HCT116 (cell line): Measurements from ENCODE around the gene XDH. TPM values are rescaled to one million over a fixed set of nuclear protein-coding genes. Genes with fewer than 3 reads are reported as not detected.

Experiments used
- ATAC-seq: fragments of 200-7000 bp; cut with Tn5 transposase; 2 replicates; pipeline ENCODE4 v1.9.1; 2020; ENCODE audit warnings: mild to moderate bottlenecking, moderate library complexity
- BruUV-seq: library from RNA; stranded (reverse); fragments of 400-500 nt; replicated peaks from 2 replicates; lab custom pipeline; 2021; lab: Mats Ljungman, UMichigan
- CTCF ChIA-PET: fragments of 300-600 bp; sonication (Branson Sonifier 250); formaldehyde crosslinking; loops from one replicate; lab custom pipeline; 2021; ENCODE audit warnings: antibody characterized with exemption; lab: Charles Lee
- POLR2A ChIA-PET: fragments of 300-600, 350-600 bp; sonication (Branson Sonifier 250); formaldehyde crosslinking; loops from one replicate; lab custom pipeline; 2021; ENCODE audit warnings: antibody characterized with exemption; lab: Charles Lee
- RAD21 ChIA-PET, 2 experiments: fragments of 300-600 bp; sonication (Branson Sonifier 250); formaldehyde crosslinking; loops; one replicate each; lab custom pipeline; 2023; ENCODE audit warnings: low total read pairs in 2 of 2; ENCODE audit not compliant: uncharacterized antibody in 2 of 2, unreplicated experiment in 2 of 2, low non-redundant PET in 1 of 2; lab: Charles Lee
- DNase-seq: peaks from one replicate; pipeline ENCODE4 v3.0.0-alpha.2; 2010; ENCODE audit warnings: low read depth, low spot score
- H2AFZ ChIP-seq: fragments of 200-600 bp; shearing (Covaris generic), sonication (generic); 2 replicates; pipeline ENCODE4 v1.6.1; 2017; ENCODE audit warnings: low read depth, mixed run types, mixed read lengths, antibody characterized with exemption, low read length; ENCODE audit not compliant: poor library complexity, severe bottlenecking
- H3K27ac ChIP-seq: 2 replicates; pipeline ENCODE4 v1.5.1; 2012; ENCODE audit warnings: low read depth, low read length
- H3K27me3 ChIP-seq: fragments of 200-600 bp; sonication (generic); 2 replicates; pipeline ENCODE4 v1.6.1; 2016; ENCODE audit warnings: mixed run types, low read length, mixed read lengths; ENCODE audit not compliant: insufficient read depth
- H3K36me3 ChIP-seq, 2 experiments: fragments of 200-500 bp in 1 of 2; fragments of 200-600 bp in 1 of 2; sonication (Bioruptor generic) in 1 of 2; sonication (generic) in 1 of 2; 2 replicates each; pipeline versions ENCODE4 v1.5.1 to v1.6.1; 2014 to 2016; ENCODE audit warnings: low read length in 2 of 2, inconsistent platforms in 1 of 2, mixed read lengths in 1 of 2, mixed run types in 1 of 2; ENCODE audit not compliant: insufficient read depth in 2 of 2, control insufficient read depth in 1 of 2
- H3K4me1 ChIP-seq, 2 experiments: fragments of 200-600 bp in 1 of 2; sonication (generic) in 1 of 2; 2 replicates each; pipeline versions ENCODE4 v1.5.1 to v1.6.1; 2012 to 2017; ENCODE audit warnings: low read length in 2 of 2, inconsistent platforms in 1 of 2, mild to moderate bottlenecking in 1 of 2, mixed read lengths in 1 of 2, mixed run types in 1 of 2, moderate library complexity in 1 of 2; ENCODE audit not compliant: insufficient read depth in 2 of 2, control insufficient read depth in 1 of 2
- H3K4me2 ChIP-seq: fragments of 200-600 bp; sonication (generic); 2 replicates; pipeline ENCODE4 v1.6.1; 2017; ENCODE audit warnings: mixed run types, low read length, mixed read lengths
- H3K4me3 ChIP-seq, 2 experiments: fragments of 200-600 bp in 1 of 2; sonication (generic) in 1 of 2; replicated peaks in 1 of 2; 2 replicates each; pipeline ENCODE4 v1.5.1; 2011 to 2016; ENCODE audit warnings: low read length in 2 of 2, control low read depth in 1 of 2, low read depth in 1 of 2, mild to moderate bottlenecking in 1 of 2, mixed read lengths in 1 of 2, mixed run types in 1 of 2
- H3K79me2 ChIP-seq: fragments of 200-600 bp; sonication (generic); 2 replicates; pipeline ENCODE4 v1.6.1; 2017; ENCODE audit warnings: mild to moderate bottlenecking, mixed run types, low read length, moderate library complexity, mixed read lengths; ENCODE audit not compliant: insufficient read depth
- H3K9ac ChIP-seq: fragments of 200-600 bp; sonication (generic); 2 replicates; pipeline ENCODE4 v1.6.1; 2016; ENCODE audit warnings: low read length, mixed read lengths
- H3K9me2 ChIP-seq: fragments of 200-600 bp; sonication (generic), shearing (Covaris generic); 2 replicates; pipeline ENCODE4 v1.6.1; 2017; ENCODE audit warnings: mixed run types, mild to moderate bottlenecking, moderate library complexity; ENCODE audit not compliant: insufficient read depth
- H3K9me3 ChIP-seq, 2 experiments: fragments of 200-500 bp in 1 of 2; fragments of 200-600 bp in 1 of 2; sonication (Bioruptor generic) in 1 of 2; sonication (generic) in 1 of 2; 2 replicates each; pipeline ENCODE4 v1.6.1; 2014 to 2017; ENCODE audit warnings: low read length in 2 of 2, mixed read lengths in 2 of 2, inconsistent platforms in 1 of 2, low read depth in 1 of 2, mild to moderate bottlenecking in 1 of 2, mixed run types in 1 of 2, moderate library complexity in 1 of 2; ENCODE audit not compliant: control insufficient read depth in 1 of 2, insufficient read depth in 1 of 2
- H4K20me1 ChIP-seq: fragments of 200-600 bp; sonication (generic), shearing (Covaris generic); 2 replicates; pipeline ENCODE4 v1.6.1; 2017; ENCODE audit warnings: mixed run types, mild to moderate bottlenecking, moderate library complexity; ENCODE audit not compliant: insufficient read depth
- ATF3 ChIP-seq: IDR thresholded peaks from 2 replicates; pipeline ENCODE4 v1.6.1; 2012
- CBX3 ChIP-seq: IDR thresholded peaks from 2 replicates; pipeline ENCODE4 v1.6.1; 2012; ENCODE audit warnings: low read depth
- CEBPB ChIP-seq: IDR thresholded peaks from 2 replicates; pipeline ENCODE4 v1.6.1; 2012; ENCODE audit warnings: low read depth
- CTCF ChIP-seq, 3 experiments: fragments of 200-600 bp in 1 of 3; sonication (generic) in 1 of 3; IDR thresholded peaks in 2 of 3; conservative IDR thresholded peaks in 1 of 3; 2 replicates each; pipeline ENCODE4 v1.5.1; 2012 to 2017; ENCODE audit warnings: low read depth in 2 of 3, low read length in 2 of 3, antibody characterized with exemption in 1 of 3, borderline replicate concordance in 1 of 3, control low read depth in 1 of 3, mild to moderate bottlenecking in 1 of 3, mixed read lengths in 1 of 3, mixed run types in 1 of 3, moderate library complexity in 1 of 3; ENCODE audit not compliant: insufficient read depth in 1 of 3
- EGR1 ChIP-seq: IDR thresholded peaks from 2 replicates; pipeline ENCODE4 v1.6.1; 2012; ENCODE audit warnings: low read depth
- ELF1 ChIP-seq: IDR thresholded peaks from 2 replicates; pipeline ENCODE4 v1.6.1; 2012; ENCODE audit warnings: low read depth, borderline replicate concordance
- EZH2phosphoT487 ChIP-seq: fragments of 200-600 bp; IDR thresholded peaks from 2 replicates; pipeline ENCODE4 v1.6.1; 2018; ENCODE audit warnings: antibody characterized with exemption, borderline replicate concordance
- FOSL1 ChIP-seq: IDR thresholded peaks from 2 replicates; pipeline ENCODE4 v1.6.1; 2012; ENCODE audit warnings: low read depth
- JUND ChIP-seq: IDR thresholded peaks from 2 replicates; pipeline ENCODE4 v1.6.1; 2012
- POLR2A ChIP-seq: IDR thresholded peaks from 2 replicates; pipeline ENCODE4 v1.7.0; 2011; ENCODE audit warnings: borderline replicate concordance; ENCODE audit not compliant: insufficient read depth, insufficient read length; ENCODE audit errors: extremely low read depth
- REST ChIP-seq: IDR thresholded peaks from 2 replicates; pipeline ENCODE4 v1.6.1; 2012; ENCODE audit warnings: low read depth
- SIN3A ChIP-seq: IDR thresholded peaks from 2 replicates; pipeline ENCODE4 v1.6.1; 2012; ENCODE audit warnings: low read depth
- SP1 ChIP-seq: IDR thresholded peaks from 2 replicates; pipeline ENCODE4 v1.6.1; 2012; ENCODE audit warnings: low read depth
- YY1 ChIP-seq: IDR thresholded peaks from 2 replicates; pipeline ENCODE4 v1.6.1; 2011; ENCODE audit warnings: low read length, low read depth, moderate library complexity, mild to moderate bottlenecking; ENCODE audit not compliant: insufficient replicate concordance; ENCODE audit errors: extremely low read depth
- ZBTB33 ChIP-seq: IDR thresholded peaks from 2 replicates; pipeline ENCODE4 v1.6.1; 2011; ENCODE audit warnings: mild to moderate bottlenecking, low read length, moderate library complexity; ENCODE audit not compliant: insufficient replicate concordance; ENCODE audit errors: extremely low read depth
- ZFX ChIP-seq: fragments of 450-650 bp; IDR thresholded peaks from 2 replicates; pipeline ENCODE4 v1.6.1; 2017
- ZNF274 ChIP-seq: fragments of 200-500 bp; sonication (Bioruptor generic); IDR thresholded peaks from 2 replicates; pipeline ENCODE4 v1.6.1; 2014; ENCODE audit warnings: mild to moderate bottlenecking, low read depth, low read length, inconsistent platforms
- intact Hi-C: fragments of 100-400 bp; cut with micrococcal nuclease; formaldehyde crosslinking; loops from 2 replicates; pipeline ENCODE4 v1.10.0; 2022
- total RNA-seq: library from RNA; stranded (reverse); gene quantifications from one replicate; pipeline ENCODE4 v1.2.1, GENCODE V29; 2021; ENCODE audit not compliant: unreplicated experiment

Gene XDH
- total RNA-seq, 1 experiment from 2014 or later: 0.15 TPM

- RAD21 ChIA-PET: no interaction called here
- Histone ChIP-seq H3K4me2 (no peak overlapping the region), H3K79me2 (no peaks in the 10 kb centered on the region), H3K4me3 (no peak overlapping the region), H3K36me3 (no peaks in the 10 kb centered on the region), H3K27ac (no peak overlapping the region), H3K9me3 (no peaks in the 10 kb centered on the region), H3K9me2 (no peaks in the 10 kb centered on the region), H4K20me1 (no peaks in the 10 kb centered on the region), H3K9ac (no peak overlapping the region), H3K27me3 (no peaks in the 10 kb centered on the region; the same call in 1 of the 2 replicates), H2AFZ (no peak overlapping the region), H3K4me1 (peaks cover 2 to 28% of the 10 kb centered on the region in 2 experiments; a peak in 3 of 4 replicates)
- DNase-seq (no peak), ATAC-seq (no peak)
- POLR2A ChIA-PET: no interaction called here
- TF ChIP-seq JUND (no peak), YY1 (no peak), ELF1 (no peak), CTCF (IDR thresholded peaks at IDR 0.05 in 2 of 3, conservative IDR thresholded peaks at IDR 0.05 in 1 of 3; ENCODE audit: borderline replicate concordance in 1 of 3, insufficient read depth in 1 of 3, low read depth in 2 of 3, low read length in 2 of 3) (no peak), EGR1 (no peak), FOSL1 (no peak), CEBPB (no peak), EZH2phosphoT487 (no peak), SIN3A (no peak), SP1 (no peak), ZBTB33 (no peak), CBX3 (no peak), ATF3 (no peak), ZNF274 (no peak), ZFX (no peak), REST (no peak), POLR2A (no peak)
- intact Hi-C loops: loop anchor here (1.0 kb wide), 1 partner anchor 138 kb away; no protein-coding TSS in a partner anchor
- no TSS peak for BruUV-seq
- CTCF ChIA-PET: no interaction called here
Observed at GRCh38 chr2:31386172-31386571, 28.4 kb downstream of the XDH start.
